ENCODE results near the gene IL17REL. TPM values are rescaled to one million over a fixed set of nuclear protein-coding genes. Genes with fewer than 3 reads are reported as not detected.
A peak's percentile ranks its signal among the peaks of the same experiment; 100 is the strongest.

The IL17REL gene
- total and polyA plus RNA-seq, 4 donors, result 0.02 to 0.51 (median 0.19) TPM; not detected in 1

GRCh38 chr22:50031189-50032091 lies 18.9 kb upstream of the IL17REL start:
- no peak overlapping the region for H3K4me3 ChIP-seq
- no peaks in the 10 kb centered on the region for H3K27me3 ChIP-seq (ENCODE audit: control insufficient read depth in 3 of 3, insufficient read depth in 3 of 3, low read length in 2 of 3)
- no peak for ATAC-seq (ENCODE audit: insufficient read depth, low FRiP score)
- H3K27ac ChIP-seq (ENCODE audit: low read depth in 1 of 2, low read length in 1 of 2), result no peak overlapping the region
- no peaks in the 10 kb centered on the region for H3K4me1 ChIP-seq (ENCODE audit: control insufficient read depth in 5 of 5, insufficient read depth in 5 of 5, low read length in 5 of 5)
- no peaks in the 10 kb centered on the region for H3K36me3 ChIP-seq (ENCODE audit: control insufficient read depth in 4 of 4, insufficient read depth in 4 of 4, low read length in 4 of 4)
- peaks cover 0 to 6% (median 0%) of the 10 kb centered on the region in 4 donors for H3K9me3 ChIP-seq (ENCODE audit: control insufficient read depth in 4 of 4, insufficient read depth in 3 of 4, low read length in 3 of 4)
- DNase-seq, result no peak
- WGBS, 2 donors, result 91 to 95% methylated on average over 45 to 49 of the region's 49 CpGs
- no peak for TF ChIP-seq CTCF (IDR thresholded peaks at IDR 0.05; ENCODE audit: control extremely low read depth, extremely low read depth)
- no peak overlapping the region for H3K9ac ChIP-seq (ENCODE audit: insufficient read depth in 1 of 2, low read length in 2 of 2)

GRCh38 chr22:50030297-50031188 lies 18.0 kb upstream of the IL17REL start:
- 22 to 27% methylated on average over 41 to 52 of the region's 52 CpGs for WGBS, 2 donors
- Histone ChIP-seq H3K4me1 (ENCODE audit: control insufficient read depth in 5 of 5, insufficient read depth in 5 of 5, low read length in 5 of 5) (no peaks in the 10 kb centered on the region), H3K9me3 (ENCODE audit: control insufficient read depth in 4 of 4, insufficient read depth in 3 of 4, low read length in 3 of 4) (peaks cover 0 to 6% (median 0%) of the 10 kb centered on the region in 4 donors), H3K36me3 (ENCODE audit: control insufficient read depth in 4 of 4, insufficient read depth in 4 of 4, low read length in 4 of 4) (no peaks in the 10 kb centered on the region), H3K4me3 (no peak overlapping the region), H3K9ac (ENCODE audit: insufficient read depth in 1 of 2, low read length in 2 of 2) (no peak overlapping the region), H3K27ac (ENCODE audit: low read depth in 1 of 2, low read length in 1 of 2) (no peak overlapping the region), H3K27me3 (ENCODE audit: control insufficient read depth in 3 of 3, insufficient read depth in 3 of 3, low read length in 2 of 3) (peaks cover 0 to 5% (median 0%) of the 10 kb centered on the region in 3 donors)
- ATAC-seq (ENCODE audit: insufficient read depth, low FRiP score) (peak; percentile 85), DNase-seq (peak; percentile 52 to 64 (median 63))
- peak; percentile 96 for TF ChIP-seq CTCF (IDR thresholded peaks at IDR 0.05; ENCODE audit: control extremely low read depth, extremely low read depth)

- H3K27me3 ChIP-seq (ENCODE audit: control insufficient read depth in 3 of 3, insufficient read depth in 3 of 3, low read length in 2 of 3), result peaks cover 0 to 5% (median 0%) of the 10 kb centered on the region in 3 donors
- no peak overlapping the region for H3K9ac ChIP-seq (ENCODE audit: insufficient read depth in 1 of 2, low read length in 2 of 2)
- no peaks in the 10 kb centered on the region for H3K4me1 ChIP-seq (ENCODE audit: control insufficient read depth in 5 of 5, insufficient read depth in 5 of 5, low read length in 5 of 5)
- no peaks in the 10 kb centered on the region for H3K36me3 ChIP-seq (ENCODE audit: control insufficient read depth in 4 of 4, insufficient read depth in 4 of 4, low read length in 4 of 4)
- ATAC-seq (ENCODE audit: insufficient read depth, low FRiP score), result no peak
- no peak overlapping the region for H3K4me3 ChIP-seq
- no peak for DNase-seq
- no peak overlapping the region for H3K27ac ChIP-seq (ENCODE audit: low read depth in 1 of 2, low read length in 1 of 2)
- 58 to 76% methylated on average over 42 of the region's 42 CpGs for WGBS, 2 donors
- peaks cover 0 to 4% (median 0%) of the 10 kb centered on the region in 4 donors for H3K9me3 ChIP-seq (ENCODE audit: control insufficient read depth in 4 of 4, insufficient read depth in 3 of 4, low read length in 3 of 4)
- no peak for TF ChIP-seq CTCF (IDR thresholded peaks at IDR 0.05; ENCODE audit: control extremely low read depth, extremely low read depth)
Observed at GRCh38 chr22:50027639-50028537, 15.3 kb upstream of the IL17REL start.
